Chondrocyte (in vitro differentiated cells): Measurements from ENCODE around the gene TAF11L10. TPM values are rescaled to one million over a fixed set of nuclear protein-coding genes. Genes with fewer than 3 reads are reported as not detected.
"Not testable (repeated sequence)": the region's sequence is repeated elsewhere in the genome, so short reads cannot be mapped to it uniquely, and the experiment has no call there.

ENCODE experiments used
- DNase-seq: peaks from one replicate; pipeline ENCODE4 v3.0.0; 2021; ENCODE audit warnings: mixed read lengths, low spot score
- H3K27ac Mint-ChIP-seq: one replicate; pipeline ENCODE4 v1.8.0; 2021; ENCODE audit warnings: mild to moderate bottlenecking, moderate library complexity, mixed read lengths; ENCODE audit not compliant: unreplicated experiment
- H3K27me3 Mint-ChIP-seq: 2 replicates; pipeline ENCODE4 v1.8.0; 2021; ENCODE audit warnings: low read depth, mixed read lengths
- H3K36me3 Mint-ChIP-seq: 2 replicates; pipeline ENCODE4 v1.8.0; 2021; ENCODE audit warnings: low read depth, mixed read lengths
- H3K4me1 Mint-ChIP-seq: 2 replicates; pipeline ENCODE4 v1.8.0; 2021; ENCODE audit warnings: low read depth, mild to moderate bottlenecking, mixed read lengths
- H3K4me3 Mint-ChIP-seq: one replicate; pipeline ENCODE4 v1.8.0; 2021; ENCODE audit warnings: mild to moderate bottlenecking, moderate library complexity, mixed read lengths; ENCODE audit not compliant: unreplicated experiment
- H3K9me3 Mint-ChIP-seq: 2 replicates; pipeline ENCODE4 v1.8.0; 2021; ENCODE audit warnings: low read depth, mixed read lengths
- long read RNA-seq: library from polyadenylated mRNA; stranded (forward); transcript quantifications from one replicate; pipeline ENCODE4 v2.0.0, GENCODE V29; 2021
- total RNA-seq: library from RNA; stranded (reverse); gene quantifications from 3 replicates; pipeline ENCODE4 v1.2.1, GENCODE V29; 2021
- TF ChIP-seq, protein P1 (sequence below): fragments of 200-600 bp; sonication (generic); IDR thresholded peaks from 2 replicates; pipeline ENCODE4 v1.5.0; 2021; ENCODE audit warnings: antibody characterized with exemption, mild to moderate bottlenecking, moderate library complexity

Gene TAF11L10
- not detected in 3 replicates for total RNA-seq
- long read RNA-seq: 0 reads

DNA sequence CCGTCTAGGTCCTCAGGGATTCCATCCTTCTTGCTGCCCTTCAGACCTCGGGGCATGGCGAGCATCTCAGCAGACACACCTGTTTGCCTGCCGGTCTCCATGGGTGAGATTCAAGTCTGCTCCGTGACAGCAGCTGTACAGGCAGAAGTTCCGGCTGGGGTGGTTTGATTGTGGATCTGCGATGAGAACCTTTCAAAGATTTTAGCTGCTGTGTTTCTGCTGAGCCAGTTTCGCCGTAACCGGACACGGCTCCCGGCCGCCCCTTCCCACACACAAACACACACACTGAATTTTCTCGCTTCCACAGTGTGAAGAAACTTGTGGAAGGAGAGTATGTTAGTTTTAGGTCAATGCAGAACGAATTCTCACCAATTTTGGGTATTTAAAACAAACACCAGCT, at the start of gene TAF11L10:
TSS of gene TAF11L10 (minus strand) at position 101 of the 400 bp plus-strand sequence.
- not testable (repeated sequence) for H3K27ac Mint-ChIP-seq, H3K4me1 Mint-ChIP-seq, H3K4me3 Mint-ChIP-seq

DNA sequence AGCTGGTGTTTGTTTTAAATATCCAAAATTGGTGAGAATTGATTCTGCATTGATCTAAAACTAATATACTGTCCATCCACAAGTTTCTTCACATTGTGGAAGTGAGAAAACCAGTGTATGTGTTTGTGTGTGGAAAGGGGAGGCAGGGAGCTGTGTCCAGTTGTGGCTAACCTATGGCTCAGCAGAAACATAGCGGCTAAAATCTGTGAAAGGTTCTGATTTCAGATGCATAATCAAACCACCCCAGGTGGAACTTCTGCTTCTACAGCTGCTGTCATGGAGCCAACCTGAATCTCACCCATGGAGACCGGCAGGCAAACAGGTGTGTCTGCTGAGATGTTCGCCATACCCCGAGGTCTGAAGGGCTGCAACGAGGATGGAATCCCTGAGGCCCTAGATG, 36.5 kb upstream of the TAF11L10 start, which contains the start of gene TAF11L14:
TSS of gene TAF11L14 (plus strand) at position 301 of the 400 bp plus-strand sequence.
- Mint-ChIP-seq H3K4me1 (no peaks in the 10 kb centered on the region), H3K27me3 (no peaks in the 10 kb centered on the region), H3K36me3 (no peaks in the 10 kb centered on the region), H3K27ac (no peak within 1 kb of the TSS), H3K9me3 (no peaks in the 10 kb centered on the region), H3K4me3 (no peak within 1 kb of the TSS)
- TF ChIP-seq, protein P1, sequence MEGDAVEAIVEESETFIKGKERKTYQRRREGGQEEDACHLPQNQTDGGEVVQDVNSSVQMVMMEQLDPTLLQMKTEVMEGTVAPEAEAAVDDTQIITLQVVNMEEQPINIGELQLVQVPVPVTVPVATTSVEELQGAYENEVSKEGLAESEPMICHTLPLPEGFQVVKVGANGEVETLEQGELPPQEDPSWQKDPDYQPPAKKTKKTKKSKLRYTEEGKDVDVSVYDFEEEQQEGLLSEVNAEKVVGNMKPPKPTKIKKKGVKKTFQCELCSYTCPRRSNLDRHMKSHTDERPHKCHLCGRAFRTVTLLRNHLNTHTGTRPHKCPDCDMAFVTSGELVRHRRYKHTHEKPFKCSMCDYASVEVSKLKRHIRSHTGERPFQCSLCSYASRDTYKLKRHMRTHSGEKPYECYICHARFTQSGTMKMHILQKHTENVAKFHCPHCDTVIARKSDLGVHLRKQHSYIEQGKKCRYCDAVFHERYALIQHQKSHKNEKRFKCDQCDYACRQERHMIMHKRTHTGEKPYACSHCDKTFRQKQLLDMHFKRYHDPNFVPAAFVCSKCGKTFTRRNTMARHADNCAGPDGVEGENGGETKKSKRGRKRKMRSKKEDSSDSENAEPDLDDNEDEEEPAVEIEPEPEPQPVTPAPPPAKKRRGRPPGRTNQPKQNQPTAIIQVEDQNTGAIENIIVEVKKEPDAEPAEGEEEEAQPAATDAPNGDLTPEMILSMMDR: no peak
- no peak for DNase-seq

More for the DNA sequence above, at the start of gene TAF11L10:
- H3K27me3 Mint-ChIP-seq, DNase-seq, H3K9me3 Mint-ChIP-seq, H3K36me3 Mint-ChIP-seq: not testable (repeated sequence)

DNA sequence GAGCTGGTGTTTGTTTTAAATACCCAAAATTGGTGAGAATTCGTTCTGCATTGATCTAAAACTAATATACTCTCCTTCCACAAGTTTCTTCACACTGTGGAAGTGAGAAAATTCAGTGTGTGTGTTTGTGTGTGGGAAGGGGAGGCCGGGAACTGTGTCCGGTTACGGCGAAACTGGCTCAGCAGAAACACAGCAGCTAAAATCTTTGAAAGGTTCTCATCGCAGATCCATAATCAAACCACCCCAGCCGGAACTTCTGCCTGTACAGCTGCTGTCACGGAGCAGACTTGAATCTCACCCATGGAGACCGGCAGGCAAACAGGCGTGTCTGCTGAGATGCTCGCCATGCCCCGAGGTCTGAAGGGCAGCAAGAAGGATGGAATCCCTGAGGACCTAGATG, 34.2 kb upstream of the TAF11L10 start, which contains the start of gene TAF11L13:
TSS of gene TAF11L13 (plus strand) at position 301 of the 400 bp plus-strand sequence.
- H3K36me3 Mint-ChIP-seq, H3K4me3 Mint-ChIP-seq, DNase-seq, H3K9me3 Mint-ChIP-seq, H3K4me1 Mint-ChIP-seq, H3K27me3 Mint-ChIP-seq, H3K27ac Mint-ChIP-seq: not testable (repeated sequence)

DNA sequence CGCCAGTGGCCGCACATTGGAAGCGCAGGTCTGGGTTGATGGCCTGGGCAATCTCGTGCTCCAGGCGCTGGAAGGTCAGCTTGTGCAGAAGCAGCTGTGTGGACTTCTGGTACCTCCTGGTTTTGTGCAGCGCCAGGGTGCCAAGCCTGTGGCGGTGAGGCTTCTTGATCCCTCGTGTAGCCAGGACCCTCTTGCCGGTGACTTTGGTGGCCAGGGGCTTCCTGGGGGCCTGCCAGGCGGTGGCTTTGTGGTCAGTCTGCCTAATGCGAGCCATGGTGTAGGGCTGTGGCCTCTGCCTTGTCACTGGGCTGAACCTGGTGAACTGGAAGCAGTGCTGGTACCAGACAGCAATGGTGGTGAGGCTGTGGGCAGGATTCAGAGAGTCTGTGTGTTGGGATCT, 28.1 kb upstream of the TAF11L10 start:
- Mint-ChIP-seq H3K4me3 (no peak overlapping the region), H3K4me1 (no peaks in the 10 kb centered on the region), H3K36me3 (no peaks in the 10 kb centered on the region), H3K27ac (no peak overlapping the region), H3K9me3 (no peaks in the 10 kb centered on the region), H3K27me3 (peaks cover 2% of the 10 kb centered on the region)
- TF ChIP-seq, protein P1: no peak
- DNase-seq: no peak

DNA sequence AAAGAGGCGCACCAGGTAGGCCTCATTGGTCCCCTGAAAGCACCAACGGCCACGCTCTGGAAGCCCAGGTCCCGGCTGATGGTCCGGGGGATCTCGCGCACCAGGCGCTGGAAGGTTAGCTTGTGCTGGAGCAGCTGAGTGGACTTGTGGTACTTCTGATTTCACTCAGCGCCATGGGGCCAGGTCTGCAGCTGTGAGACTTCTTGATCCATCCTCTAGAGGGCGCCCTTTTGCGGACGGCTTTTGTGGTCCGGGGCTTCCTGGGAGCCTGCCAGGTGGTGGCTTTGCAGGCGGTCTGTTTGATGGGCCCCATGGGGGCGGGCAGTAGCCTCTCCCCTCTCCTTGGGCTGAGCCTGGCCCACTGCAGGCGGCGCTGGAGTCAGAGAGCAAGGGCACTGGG, 23.0 kb upstream of the TAF11L10 start:
- H3K4me3 Mint-ChIP-seq: no peak overlapping the region

DNA sequence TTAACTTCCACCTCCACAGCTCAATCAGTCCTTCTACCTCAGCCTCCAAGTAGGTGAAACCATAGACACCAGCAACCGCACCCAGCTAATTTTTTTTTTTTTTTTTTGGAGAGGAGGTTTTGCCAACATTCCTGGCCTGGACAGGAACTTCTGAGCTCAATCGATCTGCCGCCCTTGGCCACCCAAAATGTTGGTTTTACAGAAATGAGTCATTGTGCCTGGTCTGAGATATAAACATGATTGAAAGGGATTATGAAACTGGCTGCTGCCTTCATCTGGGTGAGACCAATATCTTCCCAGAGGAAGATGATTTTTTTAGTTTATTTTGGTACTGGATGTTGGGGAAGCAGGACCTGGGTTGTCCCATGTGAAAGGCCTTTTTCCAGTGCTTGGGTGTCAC, 21.7 kb upstream of the TAF11L10 start:
- H3K27ac Mint-ChIP-seq: no peak overlapping the region

More for the DNA sequence above, 23.0 kb upstream of the TAF11L10 start:
- Mint-ChIP-seq H3K9me3 (no peaks in the 10 kb centered on the region), H3K4me1 (no peaks in the 10 kb centered on the region), H3K36me3 (no peaks in the 10 kb centered on the region), H3K27ac (no peak overlapping the region), H3K27me3 (peaks cover 2% of the 10 kb centered on the region)
- DNase-seq: no peak
- TF ChIP-seq, protein P1: peak; percentile 51

More for the DNA sequence above, 21.7 kb upstream of the TAF11L10 start:
- TF ChIP-seq, protein P1: no peak
- H3K9me3 Mint-ChIP-seq: no peaks in the 10 kb centered on the region
- no peaks in the 10 kb centered on the region for H3K36me3 Mint-ChIP-seq
- H3K4me1 Mint-ChIP-seq: no peaks in the 10 kb centered on the region
- H3K27me3 Mint-ChIP-seq: peaks cover 2% of the 10 kb centered on the region
- no peak overlapping the region for H3K4me3 Mint-ChIP-seq
- DNase-seq: no peak
